Measurements from ENCODE around the gene NCAPD2.

DNA sequence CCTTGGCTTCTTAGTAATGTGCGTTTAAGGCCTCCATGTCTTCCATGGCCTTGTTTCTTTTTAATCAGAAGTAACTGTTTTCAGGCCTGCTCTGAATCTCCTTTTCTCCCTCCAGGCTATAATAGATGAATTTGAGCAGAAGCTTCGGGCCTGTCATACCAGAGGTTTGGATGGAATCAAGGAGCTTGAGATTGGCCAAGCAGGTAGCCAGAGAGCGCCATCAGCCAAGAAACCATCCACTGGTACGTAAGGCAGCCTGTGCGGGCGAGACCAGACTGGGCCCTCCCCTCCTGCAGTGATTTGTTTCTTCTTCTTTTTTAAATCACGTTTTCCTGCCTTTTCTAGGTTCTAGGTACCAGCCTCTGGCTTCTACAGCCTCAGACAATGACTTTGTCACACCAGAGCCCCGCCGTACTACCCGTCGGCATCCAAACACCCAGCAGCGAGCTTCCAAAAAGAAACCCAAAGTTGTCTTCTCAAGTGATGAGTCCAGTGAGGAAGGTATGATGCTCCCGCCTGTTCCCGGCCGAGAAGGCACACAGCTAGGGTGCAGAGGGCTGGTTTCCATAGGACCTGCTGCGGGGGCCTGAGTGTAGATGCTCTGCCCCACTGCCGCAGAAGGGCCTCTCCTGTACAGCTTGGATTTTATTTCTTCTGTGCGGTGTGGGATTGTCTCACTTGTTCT is 36.8 kb downstream of the NCAPD2 start:
- no peak for TF ChIP-seq EZH2 (IDR thresholded peaks at IDR 0.05; ENCODE audit: borderline replicate concordance, insufficient read depth, low read depth, low read length, poor library complexity, severe bottlenecking)
- TF ChIP-seq, protein P1, sequence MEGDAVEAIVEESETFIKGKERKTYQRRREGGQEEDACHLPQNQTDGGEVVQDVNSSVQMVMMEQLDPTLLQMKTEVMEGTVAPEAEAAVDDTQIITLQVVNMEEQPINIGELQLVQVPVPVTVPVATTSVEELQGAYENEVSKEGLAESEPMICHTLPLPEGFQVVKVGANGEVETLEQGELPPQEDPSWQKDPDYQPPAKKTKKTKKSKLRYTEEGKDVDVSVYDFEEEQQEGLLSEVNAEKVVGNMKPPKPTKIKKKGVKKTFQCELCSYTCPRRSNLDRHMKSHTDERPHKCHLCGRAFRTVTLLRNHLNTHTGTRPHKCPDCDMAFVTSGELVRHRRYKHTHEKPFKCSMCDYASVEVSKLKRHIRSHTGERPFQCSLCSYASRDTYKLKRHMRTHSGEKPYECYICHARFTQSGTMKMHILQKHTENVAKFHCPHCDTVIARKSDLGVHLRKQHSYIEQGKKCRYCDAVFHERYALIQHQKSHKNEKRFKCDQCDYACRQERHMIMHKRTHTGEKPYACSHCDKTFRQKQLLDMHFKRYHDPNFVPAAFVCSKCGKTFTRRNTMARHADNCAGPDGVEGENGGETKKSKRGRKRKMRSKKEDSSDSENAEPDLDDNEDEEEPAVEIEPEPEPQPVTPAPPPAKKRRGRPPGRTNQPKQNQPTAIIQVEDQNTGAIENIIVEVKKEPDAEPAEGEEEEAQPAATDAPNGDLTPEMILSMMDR (IDR thresholded peaks at IDR 0.05): no peak

All from B cell (primary cell).